ENCODE results near the gene RET.

RET gene

DNA sequence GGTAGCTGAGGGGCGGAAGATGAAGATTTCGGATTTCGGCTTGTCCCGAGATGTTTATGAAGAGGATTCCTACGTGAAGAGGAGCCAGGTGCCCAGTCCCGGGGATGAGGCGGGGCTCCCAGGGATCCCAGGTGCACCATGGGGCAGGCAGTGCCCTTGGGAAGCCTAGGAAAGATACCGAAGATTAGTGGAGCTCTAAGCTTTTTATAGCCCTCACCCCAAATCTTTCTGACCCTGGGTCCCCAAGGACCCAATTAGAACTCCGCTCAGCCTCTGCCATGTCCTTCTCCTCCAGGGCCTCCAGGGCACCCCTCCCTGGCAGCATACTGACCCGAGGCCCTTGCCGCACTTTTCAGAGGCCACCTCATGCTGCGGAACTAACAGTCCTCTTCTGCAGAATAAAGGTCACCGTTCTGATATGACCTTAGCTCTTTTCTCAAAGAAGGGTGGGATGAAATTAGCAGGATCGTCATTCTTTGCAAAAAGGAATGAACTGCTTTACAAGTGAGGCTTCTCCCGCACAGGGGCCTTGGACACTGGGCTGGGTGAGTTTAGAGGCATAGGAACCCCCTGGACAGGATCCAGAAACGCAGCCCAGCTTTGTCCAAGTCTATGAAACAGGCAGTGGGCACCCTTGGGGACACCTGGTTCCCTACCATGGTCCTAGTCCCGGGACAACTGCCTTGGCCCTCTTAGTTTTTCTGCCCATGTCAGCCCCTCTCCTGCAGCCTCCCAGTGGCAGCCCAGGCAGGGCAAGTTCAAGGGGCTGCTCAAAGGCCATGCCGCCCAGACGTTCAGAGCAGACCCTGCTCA lies 43.5 kb downstream of the RET start:
- no peak for DNase-seq (ENCODE audit: low read depth in 1 of 2, low spot score in 1 of 2)

DNA sequence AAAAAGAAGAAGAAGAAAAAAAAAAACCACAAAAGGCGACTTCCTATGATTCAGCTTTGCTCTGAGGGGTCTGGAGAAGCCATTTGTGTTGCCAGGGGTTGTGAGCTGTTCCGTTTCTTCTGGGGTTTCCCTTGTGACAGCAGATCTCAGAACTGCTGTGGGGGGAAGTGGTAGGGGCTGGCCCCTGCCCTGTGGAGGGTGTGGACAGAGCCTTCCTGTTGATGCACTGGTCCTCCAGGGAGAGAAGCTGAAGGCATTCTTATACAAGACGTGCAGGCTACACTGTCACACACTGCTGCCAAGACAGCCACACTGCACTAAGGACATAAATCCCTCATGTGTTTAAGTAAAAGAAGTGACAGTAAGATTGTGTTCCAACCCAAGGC lies 44.1 kb downstream of the RET start:
- DNase-seq (ENCODE audit: low read depth in 1 of 2, low spot score in 1 of 2): peak in 1 of 2 donors; percentile 22

DNA sequence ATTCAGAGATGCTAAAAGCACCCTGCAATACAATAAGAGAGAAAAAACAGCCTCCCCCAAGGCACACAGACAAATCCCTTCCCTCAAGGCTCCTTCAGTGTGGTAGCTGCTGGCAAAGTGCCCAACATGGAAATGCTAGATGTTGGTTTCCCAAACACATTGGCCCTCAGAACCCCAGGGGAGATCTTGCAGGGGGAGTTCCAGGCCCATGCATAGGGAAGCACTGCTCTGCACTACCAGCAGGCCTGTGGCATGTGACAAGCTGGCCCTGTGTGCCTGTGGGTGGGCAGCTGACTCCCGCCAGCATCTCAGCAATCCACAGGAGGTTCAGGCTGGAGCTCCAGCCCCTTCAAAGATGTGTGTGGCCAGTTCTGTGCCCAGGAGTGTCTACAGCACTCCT lies 44.6 kb downstream of the RET start:
- no peak for DNase-seq (ENCODE audit: low read depth in 1 of 2, low spot score in 1 of 2)

GRCh38 chr10:43122096-43122495 lies 45.2 kb downstream of the RET start:
- DNase-seq (ENCODE audit: low read depth in 1 of 2, low spot score in 1 of 2): no peak

- DNase-seq (ENCODE audit: low read depth in 1 of 2, low spot score in 1 of 2): no peak
Observed at GRCh38 chr10:43122826-43123225, 46.0 kb downstream of the RET start.

DNA sequence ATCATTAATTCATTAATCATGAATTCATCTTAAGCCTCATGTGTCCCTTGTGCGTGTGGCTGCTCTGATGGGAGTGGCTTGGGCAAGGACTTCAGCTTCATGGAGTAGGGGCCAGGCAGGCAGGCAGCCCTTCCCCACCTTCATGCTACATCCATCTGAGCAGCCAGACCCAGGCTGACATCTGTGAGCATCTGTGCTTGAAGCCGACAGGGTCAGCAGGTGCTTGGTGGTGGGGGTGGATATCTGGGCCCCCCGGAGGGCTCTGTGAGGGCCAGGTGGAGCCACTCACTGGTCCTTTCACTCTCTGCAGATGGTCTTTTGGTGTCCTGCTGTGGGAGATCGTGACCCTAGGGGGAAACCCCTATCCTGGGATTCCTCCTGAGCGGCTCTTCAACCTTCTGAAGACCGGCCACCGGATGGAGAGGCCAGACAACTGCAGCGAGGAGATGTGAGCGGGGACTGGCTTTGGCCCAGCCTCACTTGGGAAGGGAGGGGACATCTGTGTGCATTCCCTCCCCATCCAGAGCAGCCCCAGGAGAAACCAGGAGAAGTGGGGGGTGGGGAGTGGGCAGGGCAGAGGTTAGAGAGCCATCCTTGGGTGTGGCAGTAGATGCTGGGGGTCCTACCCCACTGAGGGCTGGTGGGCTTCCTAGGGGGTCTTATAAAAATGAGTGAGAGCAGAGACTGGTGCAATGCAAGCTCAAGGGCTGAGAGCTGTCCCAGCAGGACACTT lies 46.7 kb downstream of the RET start:
- DNase-seq (ENCODE audit: low read depth in 1 of 2, low spot score in 1 of 2): no peak

DNA sequence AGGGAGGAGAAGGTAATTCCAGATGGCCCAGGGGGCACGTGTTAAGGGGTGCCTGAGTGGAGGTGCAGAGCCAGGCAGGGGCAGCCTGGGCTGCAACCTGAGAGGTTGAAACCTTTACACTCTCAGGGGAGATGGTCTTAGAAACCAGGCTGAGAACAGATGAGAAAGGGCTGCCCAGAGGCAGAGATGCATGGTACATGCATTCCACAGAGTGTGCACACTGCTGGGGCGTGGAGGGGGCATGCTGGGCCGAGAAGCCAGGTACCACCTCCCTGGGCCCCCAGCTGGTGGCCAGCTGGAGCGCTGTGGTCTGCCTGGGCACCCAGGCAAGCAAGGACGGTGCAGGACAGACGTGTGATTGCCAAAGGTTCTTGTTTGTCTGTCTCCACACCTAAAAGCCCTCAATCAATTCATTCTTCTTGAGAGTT lies 47.2 kb downstream of the RET start:
- DNase-seq (ENCODE audit: low read depth in 1 of 2, low spot score in 1 of 2): no peak

GRCh38 chr10:43124574-43125273 lies 47.9 kb downstream of the RET start:
- DNase-seq (ENCODE audit: low read depth in 1 of 2, low spot score in 1 of 2): no peak

DNA sequence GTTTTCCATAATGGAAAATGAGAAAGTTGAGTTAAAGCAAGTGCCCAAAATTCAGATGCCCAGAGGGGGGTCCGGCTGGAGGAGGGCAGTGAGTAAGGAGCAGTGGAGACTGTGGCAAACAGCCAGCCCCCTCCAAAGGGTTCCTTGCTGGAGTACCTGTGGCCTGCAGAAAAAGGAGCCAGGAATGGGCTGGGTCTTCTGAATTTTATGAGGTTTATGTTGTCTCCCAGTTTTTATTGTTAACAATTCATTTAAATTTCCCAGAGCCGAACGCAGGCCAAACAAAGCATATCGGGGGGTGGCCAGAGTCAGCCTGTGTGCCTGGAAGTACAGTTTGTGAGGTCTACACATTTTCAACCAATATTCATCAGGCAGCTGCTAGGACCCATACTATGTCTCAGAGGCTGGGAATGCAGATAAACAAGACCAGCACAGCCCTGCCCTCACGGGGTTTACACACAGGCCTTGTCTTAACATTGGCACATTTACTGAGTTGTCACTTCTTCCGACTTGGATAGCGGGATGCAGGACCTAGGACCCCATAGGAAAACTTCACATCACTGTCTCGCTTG lies 48.5 kb downstream of the RET start:
- no peak for DNase-seq (ENCODE audit: low read depth in 1 of 2, low spot score in 1 of 2)

DNA sequence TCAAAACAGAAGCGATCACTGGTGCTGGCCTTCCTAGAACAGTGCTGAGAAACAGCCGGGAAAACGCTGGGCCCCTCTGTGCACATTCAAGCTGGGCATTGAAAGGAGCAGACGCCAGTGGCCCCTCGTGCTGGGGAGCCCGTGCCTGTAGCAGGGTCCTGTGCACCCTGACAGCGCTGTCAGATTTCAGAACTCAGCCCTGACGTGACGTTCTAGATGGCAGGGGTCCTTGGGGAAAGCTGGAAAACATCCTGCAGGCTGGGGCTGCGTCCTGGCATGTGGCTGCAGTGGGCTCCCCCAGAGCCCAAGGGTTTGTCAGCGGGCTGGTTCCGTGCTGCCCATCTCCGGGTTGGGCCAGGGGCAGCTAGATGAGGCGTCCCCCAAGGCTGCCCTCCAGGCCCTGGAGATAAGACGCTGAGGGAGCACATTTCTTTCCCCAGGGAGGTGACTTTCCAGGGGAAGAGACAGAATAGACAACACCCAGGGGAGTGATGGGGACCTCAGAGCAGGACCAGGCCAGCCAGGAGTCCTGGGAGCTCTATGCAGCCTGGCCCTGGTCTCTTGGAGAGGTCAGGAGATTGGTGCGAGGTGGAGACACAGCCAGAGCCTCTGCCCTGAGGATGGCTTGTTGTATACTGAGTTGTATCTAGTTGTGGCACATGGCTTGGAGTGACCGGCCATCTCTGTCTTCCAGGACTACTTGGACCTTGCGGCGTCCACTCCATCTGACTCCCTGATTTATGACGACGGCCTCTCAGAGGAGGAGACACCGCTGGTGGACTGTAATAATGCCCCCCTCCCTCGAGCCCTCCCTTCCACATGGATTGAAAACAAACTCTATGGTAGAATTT lies 49.2 kb downstream of the RET start:
- DNase-seq (ENCODE audit: low read depth in 1 of 2, low spot score in 1 of 2): no peak

DNA sequence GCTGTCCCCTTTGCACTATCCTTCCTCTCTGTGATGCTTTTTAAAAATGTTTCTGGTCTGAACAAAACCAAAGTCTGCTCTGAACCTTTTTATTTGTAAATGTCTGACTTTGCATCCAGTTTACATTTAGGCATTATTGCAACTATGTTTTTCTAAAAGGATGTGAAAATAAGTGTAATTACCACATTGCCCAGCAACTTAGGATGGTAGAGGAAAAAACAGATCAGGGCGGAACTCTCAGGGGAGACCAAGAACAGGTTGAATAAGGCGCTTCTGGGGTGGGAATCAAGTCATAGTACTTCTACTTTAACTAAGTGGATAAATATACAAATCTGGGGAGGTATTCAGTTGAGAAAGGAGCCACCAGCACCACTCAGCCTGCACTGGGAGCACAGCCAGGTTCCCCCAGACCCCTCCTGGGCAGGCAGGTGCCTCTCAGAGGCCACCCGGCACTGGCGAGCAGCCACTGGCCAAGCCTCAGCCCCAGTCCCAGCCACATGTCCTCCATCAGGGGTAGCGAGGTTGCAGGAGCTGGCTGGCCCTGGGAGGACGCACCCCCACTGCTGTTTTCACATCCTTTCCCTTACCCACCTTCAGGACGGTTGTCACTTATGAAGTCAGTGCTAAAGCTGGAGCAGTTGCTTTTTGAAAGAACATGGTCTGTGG lies 50.0 kb downstream of the RET start:
- DNase-seq (ENCODE audit: low read depth in 1 of 2, low spot score in 1 of 2): no peak

DNA sequence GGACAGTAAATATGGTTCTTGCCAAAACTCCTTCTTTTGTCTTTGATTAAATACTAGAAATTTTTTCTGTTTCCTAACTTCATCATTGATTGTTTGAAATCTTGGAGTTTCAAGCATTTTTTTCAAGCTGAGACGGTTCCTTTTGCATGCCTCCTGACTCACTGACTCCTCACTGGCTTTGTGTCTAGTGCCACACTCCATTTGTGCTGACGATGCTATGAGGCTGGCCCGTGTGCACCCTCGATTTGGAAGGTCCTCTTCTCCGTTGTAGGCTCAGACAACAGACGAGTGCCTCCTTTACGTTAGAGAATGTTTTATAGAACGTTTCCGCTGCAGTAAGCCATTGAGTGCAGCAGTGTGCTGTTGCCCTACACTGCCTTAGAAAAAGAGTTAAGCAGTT lies 50.6 kb downstream of the RET start:
- no peak for DNase-seq (ENCODE audit: low read depth in 1 of 2, low spot score in 1 of 2)

GRCh38 chr10:43128331-43128730 lies 51.5 kb downstream of the RET start:
- DNase-seq (ENCODE audit: low read depth in 1 of 2, low spot score in 1 of 2): no peak

GRCh38 chr10:43128958-43129706 lies 52.3 kb downstream of the RET start:
- DNase-seq (ENCODE audit: low read depth in 1 of 2, low spot score in 1 of 2): no peak

- no peak for DNase-seq (ENCODE audit: low read depth in 1 of 2, low spot score in 1 of 2)
Observed at GRCh38 chr10:43130770-43131171, 53.9 kb downstream of the RET start.

DNA sequence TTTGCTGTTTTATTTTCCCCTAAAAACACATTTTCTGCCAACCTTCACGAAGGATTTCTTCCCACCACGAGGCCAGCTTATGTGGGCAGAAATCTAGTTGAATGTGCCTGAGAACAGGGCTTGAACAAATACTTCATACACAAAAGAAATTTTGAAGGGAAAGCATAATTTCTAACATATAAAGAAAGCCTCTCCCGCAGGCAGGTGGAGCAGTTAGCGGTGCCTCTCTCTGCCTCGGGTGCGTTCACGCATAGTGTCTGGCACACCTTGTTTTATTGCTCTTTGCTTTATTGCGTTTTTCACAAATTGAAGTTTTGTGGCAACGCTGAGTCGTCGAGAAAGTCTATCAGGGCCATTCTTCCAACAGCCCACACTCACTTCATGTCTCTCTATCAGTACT lies 54.4 kb downstream of the RET start:
- no peak for DNase-seq (ENCODE audit: low read depth in 1 of 2, low spot score in 1 of 2)

GRCh38 chr10:43131906-43132305 lies 55.0 kb downstream of the RET start:
- no peak for DNase-seq (ENCODE audit: low read depth in 1 of 2, low spot score in 1 of 2)

DNA sequence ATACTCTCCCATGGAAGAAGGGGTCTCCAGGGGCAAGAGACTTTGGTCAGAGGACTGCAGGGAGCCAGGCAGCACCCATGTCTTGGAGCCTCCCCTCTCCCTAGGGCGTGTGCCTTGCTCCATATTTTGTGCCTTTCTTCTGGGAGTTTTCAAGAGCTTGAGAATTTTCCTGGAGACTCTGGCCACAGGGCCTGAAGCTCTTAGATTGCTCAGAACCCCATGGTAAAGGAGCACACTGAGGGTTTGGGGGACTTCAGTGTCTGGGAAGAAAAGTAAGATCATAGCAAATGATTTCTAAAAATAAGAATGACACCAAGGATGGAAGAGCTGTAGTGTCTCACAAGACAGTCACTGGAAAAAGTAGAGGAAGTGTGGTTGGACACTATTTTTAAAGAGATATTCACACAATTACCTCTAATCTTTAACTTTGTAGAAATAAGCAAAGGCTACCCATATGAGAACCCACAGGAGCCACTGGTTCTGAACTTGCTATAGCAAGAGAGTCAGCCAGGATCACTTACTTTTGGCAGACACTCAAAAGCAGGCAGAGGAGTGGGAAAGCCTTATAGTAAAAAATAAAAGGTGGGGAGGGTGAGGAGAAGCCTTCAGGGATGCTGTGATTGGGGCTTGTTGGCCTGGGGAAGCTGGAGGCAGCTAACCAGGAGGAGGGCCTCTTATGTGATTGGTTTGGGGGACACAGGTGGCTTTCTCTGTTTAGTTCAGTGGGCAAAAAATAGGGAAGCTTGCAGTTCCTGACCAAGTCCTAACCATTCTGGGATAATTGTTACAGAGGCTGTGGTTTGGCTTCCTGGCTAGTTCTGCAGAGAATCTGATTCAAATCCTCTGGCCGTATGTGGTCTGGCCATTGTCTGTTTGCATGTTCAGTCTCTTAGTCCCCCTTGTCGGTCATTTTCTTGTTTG lies 56.3 kb downstream of the RET start:
- DNase-seq (ENCODE audit: low read depth in 1 of 2, low spot score in 1 of 2): no peak

Measured in stimulated activated CD4-positive, alpha-beta T cell treated with anti-CD3 and anti-CD28 coated beads, Interleukin-15, amount 100 ng/mL, for 1 hour (primary cell).